K562 treated with DMSO at 1 percent for 48 hours (cell line): ENCODE data around the gene OXGR1. TPM values are rescaled to one million over a fixed set of nuclear protein-coding genes. Genes with fewer than 3 reads are reported as not detected.

Experiments used
- total RNA-seq: library from RNA; unstranded; fragments of 300-600 nt; gene quantifications from 2 replicates; pipeline ENCODE4 v1.2.3, GENCODE V29; 2022; ENCODE audit warnings: low replicate concordance; ENCODE audit errors: extremely low read depth

The OXGR1 gene
- total RNA-seq: not detected in 2 replicates

DNA sequence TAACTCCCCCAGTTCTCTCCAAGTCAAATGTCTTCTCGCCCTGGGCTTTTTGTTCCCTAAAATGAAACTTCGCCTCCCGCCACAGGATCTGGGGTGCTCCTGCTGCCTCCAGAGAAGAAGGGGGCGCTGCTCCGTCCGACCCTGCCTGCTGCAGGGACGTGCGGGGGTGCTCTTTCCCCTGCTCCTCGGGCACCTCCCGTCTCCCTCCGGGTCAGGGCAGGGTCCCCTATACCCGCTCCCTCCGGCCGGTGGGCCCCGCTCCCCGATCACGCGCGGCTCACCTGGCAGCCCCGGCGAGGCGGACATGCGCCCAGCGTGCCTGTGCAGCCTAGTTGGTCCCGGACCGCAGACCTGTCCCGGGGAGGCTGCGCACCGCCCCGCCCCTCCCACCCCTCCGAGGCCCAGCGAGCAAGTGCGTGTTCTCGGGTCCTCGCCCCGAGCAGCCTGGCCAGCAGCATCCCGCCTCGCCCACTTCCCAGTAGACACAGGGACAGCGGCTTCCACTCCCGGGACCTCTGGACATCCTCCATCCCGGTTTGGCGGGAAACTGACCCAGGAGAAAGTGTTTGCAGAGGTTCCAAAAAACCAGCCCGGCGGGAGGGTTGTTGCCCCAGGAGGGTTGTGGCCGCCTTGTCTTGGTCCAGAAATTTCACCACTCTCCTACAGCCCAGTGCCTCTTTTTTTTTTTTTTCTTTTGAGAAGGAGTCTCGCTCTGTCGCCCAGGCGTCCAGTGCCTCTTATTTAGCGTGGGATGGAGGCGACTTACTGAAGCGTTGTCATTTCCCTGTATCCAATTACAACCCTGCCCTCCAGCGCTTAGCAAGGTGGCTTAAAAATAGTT is at the start of gene OXGR1:
OXGR1 (minus strand) TSS at position 460 of the 841 bp plus-strand sequence. CDS start 6,717 bp downstream, outside the sequence.

Other genes starting within 250 kb of the OXGR1 start
- not detected in 2 replicates for gene MBNL2, start 227.9 kb upstream of the OXGR1 start, total RNA-seq